Stimulated activated naive CD4-positive, alpha-beta T cell treated with Interleukin-2 at 50 U/mL for 16 hours (primary cell): Measurements from ENCODE around the gene HEATR9.
A peak's percentile ranks its signal among the peaks of the same experiment; 100 is the strongest.
"Not testable (repeated sequence)": the region's sequence is repeated elsewhere in the genome, so short reads cannot be mapped to it uniquely, and the experiment has no call there.

Experiments used
- DNase-seq: peaks from one replicate; lab custom pipeline; 2025; lab: John Stamatoyannopoulos, UW

HEATR9 gene

GRCh38 chr17:35868737-35869136 lies at the start of gene HEATR9:
Gene HEATR9 (minus strand): TSS chr17:35868891. CDS start chr17:35868742, 149 bp downstream.
- DNase-seq, result no peak

- no peak for DNase-seq
These were observed 49.0 kb upstream of the HEATR9 start for GRCh38 chr17:35917519-35918213.

- no peak for DNase-seq
These were observed 46.7 kb upstream of the HEATR9 start for GRCh38 chr17:35915153-35915964.

GRCh38 chr17:35914354-35914753 lies 45.7 kb upstream of the HEATR9 start:
- no peak for DNase-seq

- no peak for DNase-seq
These were observed 44.9 kb upstream of the HEATR9 start for GRCh38 chr17:35913609-35914008.

GRCh38 chr17:35912942-35913341 lies 44.3 kb upstream of the HEATR9 start:
- DNase-seq, result no peak

- no peak for DNase-seq
These were observed 43.7 kb upstream of the HEATR9 start for GRCh38 chr17:35912339-35912912.

- no peak for DNase-seq
These were observed 40.7 kb upstream of the HEATR9 start for GRCh38 chr17:35909408-35909807.

- no peak for DNase-seq
These were observed 39.0 kb upstream of the HEATR9 start for GRCh38 chr17:35907691-35908090.

GRCh38 chr17:35906926-35907637 lies 38.4 kb upstream of the HEATR9 start:
- DNase-seq, result no peak

GRCh38 chr17:35906191-35906925 lies 37.7 kb upstream of the HEATR9 start:
- DNase-seq, result no peak

GRCh38 chr17:35903451-35903850 lies 34.8 kb upstream of the HEATR9 start:
- no peak for DNase-seq

GRCh38 chr17:35901631-35902175 lies 33.0 kb upstream of the HEATR9 start:
- DNase-seq, result no peak

- no peak for DNase-seq
These were observed 32.2 kb upstream of the HEATR9 start for GRCh38 chr17:35900708-35901480.

GRCh38 chr17:35900280-35900679 lies 31.6 kb upstream of the HEATR9 start:
- DNase-seq, result no peak

- peak; percentile 55 for DNase-seq
These were observed 29.8 kb upstream of the HEATR9 start for GRCh38 chr17:35898283-35899070.

- not testable (repeated sequence) for DNase-seq
These were observed 29.1 kb upstream of the HEATR9 start for GRCh38 chr17:35897772-35898171.

- peak; percentile 38 for DNase-seq
These were observed 27.2 kb upstream of the HEATR9 start for GRCh38 chr17:35895636-35896587.

GRCh38 chr17:35894206-35894605 lies 25.5 kb upstream of the HEATR9 start:
- no peak for DNase-seq
